HEK293 (cell line): ENCODE measurements around the gene MYO1G.

Experiments
- CTCF ChIA-PET: fragments of 350-600 bp; formaldehyde crosslinking; extraction: SDS; loops from one replicate; lab custom pipeline; 2021; ENCODE audit warnings: antibody characterized with exemption; lab: Yijun Ruan, JAX
- POLR2A ChIA-PET: fragments of 300-600 bp; formaldehyde crosslinking; extraction: SDS; loops from one replicate; lab custom pipeline; 2020; ENCODE audit warnings: antibody characterized with exemption, inconsistent platforms; lab: Yijun Ruan, JAX
- H3K27ac ChIP-seq: fragments of 200-500 bp; sonication (Bioruptor generic); 2 replicates; pipeline ENCODE4 v1.5.1; 2014; ENCODE audit warnings: low read depth, low read length, control low read depth, inconsistent platforms; ENCODE audit errors: extremely low read depth
- H3K36me3 ChIP-seq, 2 experiments: fragments of 200-500 bp in 1 of 2; sonication (Bioruptor generic) in 1 of 2; 1 replicate in 1 of 2; 2 replicates in 1 of 2; pipeline ENCODE4 v1.5.1; 2014 to 2017; ENCODE audit warnings: inconsistent platforms in 2 of 2, low read length in 2 of 2; ENCODE audit not compliant: control insufficient read depth in 2 of 2, insufficient read depth in 1 of 2
- H3K4me1 ChIP-seq: fragments of 200-500 bp; sonication (Bioruptor generic); 2 replicates; pipeline ENCODE4 v1.5.1; 2014; ENCODE audit warnings: mild to moderate bottlenecking, low read length, inconsistent platforms; ENCODE audit not compliant: control insufficient read depth, insufficient read depth
- H3K4me3 ChIP-seq: 2 replicates; pipeline ENCODE4 v1.5.1; 2011; ENCODE audit warnings: low read depth, mild to moderate bottlenecking, control low read depth, low read length, moderate library complexity
- H3K9me3 ChIP-seq: fragments of 200-500 bp; sonication (Bioruptor generic); 2 replicates; pipeline ENCODE4 v1.5.1; 2014; ENCODE audit warnings: low read depth, low read length, inconsistent platforms; ENCODE audit not compliant: control insufficient read depth, insufficient read depth
- KLF1 ChIP-seq: fragments of 450-650 bp; formaldehyde crosslinking; IDR thresholded peaks from 2 replicates; pipeline ENCODE4 v1.5.1; 2016; ENCODE audit warnings: missing biosample characterization, missing genetic modification characterization
- ZFP3 ChIP-seq: fragments of 450-650 bp; formaldehyde crosslinking; IDR thresholded peaks from 2 replicates; pipeline ENCODE4 v1.5.1; 2016; ENCODE audit warnings: low read depth, missing biosample characterization, missing genetic modification characterization
- ZNF138 ChIP-seq: fragments of 450-650 bp; formaldehyde crosslinking; IDR thresholded peaks from 2 replicates; pipeline ENCODE4 v1.5.1; 2016; ENCODE audit warnings: missing biosample characterization, missing genetic modification characterization, borderline replicate concordance
- ZNF266 ChIP-seq: fragments of 450-650 bp; formaldehyde crosslinking; IDR thresholded peaks from 2 replicates; pipeline ENCODE4 v1.5.1; 2016; ENCODE audit warnings: missing biosample characterization, missing genetic modification characterization, low read depth
- ZNF311 ChIP-seq: fragments of 450-650 bp; formaldehyde crosslinking; IDR thresholded peaks from 2 replicates; pipeline ENCODE4 v1.5.1; 2017; ENCODE audit warnings: missing biosample characterization, missing genetic modification characterization, borderline replicate concordance
- ZNF514 ChIP-seq: fragments of 450-650 bp; formaldehyde crosslinking; IDR thresholded peaks from 2 replicates; pipeline ENCODE4 v1.5.1; 2016; ENCODE audit warnings: missing biosample characterization, missing genetic modification characterization
- ZNF571 ChIP-seq: fragments of 450-650 bp; formaldehyde crosslinking; IDR thresholded peaks from 2 replicates; pipeline ENCODE4 v1.5.0; 2017; ENCODE audit warnings: missing biosample characterization, missing genetic modification characterization
- ZNF621 ChIP-seq: fragments of 450-650 bp; formaldehyde crosslinking; IDR thresholded peaks from 2 replicates; pipeline ENCODE4 v1.5.1; 2017; ENCODE audit warnings: missing biosample characterization, missing genetic modification characterization
- ZNF629 ChIP-seq: fragments of 450-650 bp; formaldehyde crosslinking; IDR thresholded peaks from 2 replicates; pipeline ENCODE4 v1.5.1; 2017; ENCODE audit warnings: missing biosample characterization, missing genetic modification characterization
- ZNF654 ChIP-seq: fragments of 450-650 bp; formaldehyde crosslinking; IDR thresholded peaks from 2 replicates; pipeline ENCODE4 v1.5.1; 2016; ENCODE audit warnings: low read depth, missing biosample characterization, missing genetic modification characterization
- ZNF660 ChIP-seq: fragments of 450-650 bp; IDR thresholded peaks from 2 replicates; pipeline ENCODE4 v1.5.1; 2018; ENCODE audit warnings: missing biosample characterization, mild to moderate bottlenecking, missing genetic modification characterization
- TF ChIP-seq, protein P1 (sequence below): fragments of 450-650 bp; formaldehyde crosslinking; IDR thresholded peaks from 2 replicates; pipeline ENCODE4 v1.5.1; 2016; ENCODE audit warnings: missing biosample characterization, missing genetic modification characterization, borderline replicate concordance
- TF ChIP-seq, protein P2 (sequence below): fragments of 450-650 bp; formaldehyde crosslinking; IDR thresholded peaks from 2 replicates; pipeline ENCODE4; 2016; ENCODE audit warnings: missing biosample characterization, missing genetic modification characterization
- TF ChIP-seq, protein P3 (sequence below): fragments of 450-650 bp; formaldehyde crosslinking; IDR thresholded peaks from 2 replicates; pipeline ENCODE4 v1.5.1; 2017; ENCODE audit warnings: missing biosample characterization, missing genetic modification characterization
- TF ChIP-seq, protein P4 (sequence below): fragments of 450-650 bp; formaldehyde crosslinking; IDR thresholded peaks from 2 replicates; pipeline ENCODE4 v1.5.1; 2016; ENCODE audit warnings: missing biosample characterization, missing genetic modification characterization
- TF ChIP-seq, protein P5 (sequence below): fragments of 450-650 bp; formaldehyde crosslinking; IDR thresholded peaks from 2 replicates; pipeline ENCODE4 v1.5.1; 2016; ENCODE audit warnings: missing biosample characterization, missing genetic modification characterization
- TF ChIP-seq, protein P6 (sequence below): fragments of 450-650 bp; formaldehyde crosslinking; IDR thresholded peaks from 2 replicates; pipeline ENCODE4 v1.5.1; 2016; ENCODE audit warnings: missing biosample characterization, missing genetic modification characterization

The MYO1G gene

DNA sequence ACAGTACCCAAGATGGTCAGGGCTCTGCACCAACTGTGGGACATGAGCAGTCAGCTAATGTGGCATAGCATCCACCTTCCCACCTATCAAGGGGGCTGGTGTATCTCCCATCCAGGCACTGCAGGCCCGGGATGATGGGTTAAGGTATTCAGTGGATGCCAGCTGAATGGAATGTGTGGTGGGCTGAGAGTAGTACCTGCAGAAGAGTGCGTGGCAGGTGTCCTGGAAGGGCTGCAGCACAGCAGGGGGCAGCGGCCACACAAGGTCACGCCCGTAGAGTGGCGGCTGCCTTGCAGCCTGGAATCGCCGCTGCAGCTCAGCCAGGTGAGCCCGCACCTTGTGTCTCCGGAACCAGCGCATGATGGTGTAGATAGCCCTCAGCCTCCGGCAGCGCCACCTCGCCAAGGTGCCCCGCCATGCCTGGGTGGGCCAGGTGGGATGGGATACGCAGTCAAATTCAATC lies 13.3 kb downstream of the MYO1G start (continued):
- TF ChIP-seq, protein P1, sequence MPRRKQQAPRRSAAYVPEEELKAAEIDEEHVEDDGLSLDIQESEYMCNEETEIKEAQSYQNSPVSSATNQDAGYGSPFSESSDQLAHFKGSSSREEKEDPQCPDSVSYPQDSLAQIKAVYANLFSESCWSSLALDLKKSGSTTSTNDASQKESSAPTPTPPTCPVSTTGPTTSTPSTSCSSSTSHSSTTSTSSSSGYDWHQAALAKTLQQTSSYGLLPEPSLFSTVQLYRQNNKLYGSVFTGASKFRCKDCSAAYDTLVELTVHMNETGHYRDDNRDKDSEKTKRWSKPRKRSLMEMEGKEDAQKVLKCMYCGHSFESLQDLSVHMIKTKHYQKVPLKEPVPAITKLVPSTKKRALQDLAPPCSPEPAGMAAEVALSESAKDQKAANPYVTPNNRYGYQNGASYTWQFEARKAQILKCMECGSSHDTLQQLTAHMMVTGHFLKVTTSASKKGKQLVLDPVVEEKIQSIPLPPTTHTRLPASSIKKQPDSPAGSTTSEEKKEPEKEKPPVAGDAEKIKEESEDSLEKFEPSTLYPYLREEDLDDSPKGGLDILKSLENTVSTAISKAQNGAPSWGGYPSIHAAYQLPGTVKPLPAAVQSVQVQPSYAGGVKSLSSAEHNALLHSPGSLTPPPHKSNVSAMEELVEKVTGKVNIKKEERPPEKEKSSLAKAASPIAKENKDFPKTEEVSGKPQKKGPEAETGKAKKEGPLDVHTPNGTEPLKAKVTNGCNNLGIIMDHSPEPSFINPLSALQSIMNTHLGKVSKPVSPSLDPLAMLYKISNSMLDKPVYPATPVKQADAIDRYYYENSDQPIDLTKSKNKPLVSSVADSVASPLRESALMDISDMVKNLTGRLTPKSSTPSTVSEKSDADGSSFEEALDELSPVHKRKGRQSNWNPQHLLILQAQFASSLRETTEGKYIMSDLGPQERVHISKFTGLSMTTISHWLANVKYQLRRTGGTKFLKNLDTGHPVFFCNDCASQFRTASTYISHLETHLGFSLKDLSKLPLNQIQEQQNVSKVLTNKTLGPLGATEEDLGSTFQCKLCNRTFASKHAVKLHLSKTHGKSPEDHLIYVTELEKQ, result no peak
- TF ChIP-seq, protein P2, sequence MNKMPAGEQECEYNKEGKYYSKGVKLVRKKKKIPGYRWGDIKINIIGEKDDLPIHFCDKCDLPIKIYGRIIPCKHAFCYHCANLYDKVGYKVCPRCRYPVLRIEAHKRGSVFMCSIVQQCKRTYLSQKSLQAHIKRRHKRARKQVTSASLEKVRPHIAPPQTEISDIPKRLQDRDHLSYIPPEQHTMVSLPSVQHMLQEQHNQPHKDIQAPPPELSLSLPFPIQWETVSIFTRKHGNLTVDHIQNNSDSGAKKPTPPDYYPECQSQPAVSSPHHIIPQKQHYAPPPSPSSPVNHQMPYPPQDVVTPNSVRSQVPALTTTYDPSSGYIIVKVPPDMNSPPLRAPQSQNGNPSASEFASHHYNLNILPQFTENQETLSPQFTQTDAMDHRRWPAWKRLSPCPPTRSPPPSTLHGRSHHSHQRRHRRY (tag by site-specific recombination), result no peak

DNA sequence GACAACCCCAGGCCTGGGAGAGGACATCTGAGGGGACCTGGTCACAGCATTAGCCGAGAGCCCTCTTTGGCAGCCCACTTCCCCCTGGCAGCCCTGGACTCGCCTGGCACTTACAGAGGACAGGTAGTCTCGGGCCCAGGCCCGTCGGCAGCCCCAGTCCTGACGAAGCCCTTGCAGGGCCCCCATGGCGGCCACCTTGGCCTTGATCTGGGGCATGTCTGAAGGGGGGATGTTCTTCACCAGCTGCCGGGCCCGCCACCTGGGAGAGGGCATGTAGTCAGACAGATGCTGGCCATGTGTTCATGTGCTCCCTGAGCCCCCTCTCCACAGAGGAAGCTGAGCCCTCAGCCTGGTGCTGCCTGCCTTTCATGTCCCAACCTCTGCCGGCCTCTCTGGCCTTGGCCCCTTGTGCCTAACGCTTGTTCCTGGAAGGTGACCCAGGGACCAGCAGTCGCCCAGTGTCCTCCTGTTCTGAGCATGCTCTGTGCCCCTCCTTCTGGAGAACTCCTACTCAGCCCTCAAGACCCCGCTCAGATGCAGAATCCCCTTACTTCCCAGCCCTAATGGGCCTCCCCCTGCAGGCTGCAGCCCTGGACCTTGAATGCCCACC lies 13.9 kb downstream of the MYO1G start:
- no peaks in the 10 kb centered on the region for H3K4me1 ChIP-seq
- H3K27ac ChIP-seq, result no peak overlapping the region
- peak; percentile 85 for TF ChIP-seq ZFP3 (tag by site-specific recombination)
- no peak for TF ChIP-seq ZNF629 (tag by site-specific recombination)
- no peaks in the 10 kb centered on the region for H3K9me3 ChIP-seq
- CTCF ChIA-PET, result interaction anchor here (0.6 to 2.9 kb wide), 3 partner anchors 8 to 171 kb away, joined by 3 to 18 read pairs (median 5); no protein-coding TSS in a partner anchor
- no peak overlapping the region for H3K4me3 ChIP-seq
- POLR2A ChIA-PET, result no interaction called here
- no peaks in the 10 kb centered on the region for H3K36me3 ChIP-seq

DNA sequence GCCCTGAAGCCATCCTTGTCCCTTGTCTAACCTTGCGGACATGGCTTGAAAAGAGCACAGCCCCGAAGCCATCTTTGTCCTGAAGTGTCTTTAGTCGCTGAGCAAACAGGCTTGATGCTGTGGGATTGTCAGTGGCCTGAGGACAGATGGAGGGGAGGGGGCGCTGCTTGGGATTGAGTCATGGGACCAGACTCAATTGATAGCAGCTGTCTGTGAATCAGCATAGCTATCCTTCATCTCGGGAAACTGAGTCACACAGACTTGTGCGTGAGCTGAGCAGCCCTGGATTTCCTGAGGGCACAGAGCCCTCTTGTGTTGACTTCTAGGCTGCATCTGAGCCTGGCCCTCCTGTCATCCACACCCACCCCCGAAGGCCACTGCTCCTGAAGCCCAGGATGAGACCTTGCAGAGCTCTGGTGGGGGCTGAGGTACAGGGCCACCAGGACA lies 14.4 kb downstream of the MYO1G start:
- CTCF ChIA-PET, result interaction anchor here (0.6 to 2.9 kb wide), 6 partner anchors 9 to 1327 kb away, joined by 3 to 18 read pairs (median 4); no protein-coding TSS in a partner anchor
- Histone ChIP-seq H3K27ac (no peak overlapping the region), H3K4me1 (no peaks in the 10 kb centered on the region), H3K9me3 (no peaks in the 10 kb centered on the region), H3K4me3 (no peak overlapping the region), H3K36me3 (no peaks in the 10 kb centered on the region)
- POLR2A ChIA-PET, result no interaction called here
- TF ChIP-seq, protein P3, sequence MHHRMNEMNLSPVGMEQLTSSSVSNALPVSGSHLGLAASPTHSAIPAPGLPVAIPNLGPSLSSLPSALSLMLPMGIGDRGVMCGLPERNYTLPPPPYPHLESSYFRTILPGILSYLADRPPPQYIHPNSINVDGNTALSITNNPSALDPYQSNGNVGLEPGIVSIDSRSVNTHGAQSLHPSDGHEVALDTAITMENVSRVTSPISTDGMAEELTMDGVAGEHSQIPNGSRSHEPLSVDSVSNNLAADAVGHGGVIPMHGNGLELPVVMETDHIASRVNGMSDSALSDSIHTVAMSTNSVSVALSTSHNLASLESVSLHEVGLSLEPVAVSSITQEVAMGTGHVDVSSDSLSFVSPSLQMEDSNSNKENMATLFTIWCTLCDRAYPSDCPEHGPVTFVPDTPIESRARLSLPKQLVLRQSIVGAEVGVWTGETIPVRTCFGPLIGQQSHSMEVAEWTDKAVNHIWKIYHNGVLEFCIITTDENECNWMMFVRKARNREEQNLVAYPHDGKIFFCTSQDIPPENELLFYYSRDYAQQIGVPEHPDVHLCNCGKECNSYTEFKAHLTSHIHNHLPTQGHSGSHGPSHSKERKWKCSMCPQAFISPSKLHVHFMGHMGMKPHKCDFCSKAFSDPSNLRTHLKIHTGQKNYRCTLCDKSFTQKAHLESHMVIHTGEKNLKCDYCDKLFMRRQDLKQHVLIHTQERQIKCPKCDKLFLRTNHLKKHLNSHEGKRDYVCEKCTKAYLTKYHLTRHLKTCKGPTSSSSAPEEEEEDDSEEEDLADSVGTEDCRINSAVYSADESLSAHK (tag by site-specific recombination), result no peak
- TF ChIP-seq ZNF654 (tag by site-specific recombination), result peak; percentile 21; the same call in 1 of the 2 replicates
- TF ChIP-seq, protein P4, sequence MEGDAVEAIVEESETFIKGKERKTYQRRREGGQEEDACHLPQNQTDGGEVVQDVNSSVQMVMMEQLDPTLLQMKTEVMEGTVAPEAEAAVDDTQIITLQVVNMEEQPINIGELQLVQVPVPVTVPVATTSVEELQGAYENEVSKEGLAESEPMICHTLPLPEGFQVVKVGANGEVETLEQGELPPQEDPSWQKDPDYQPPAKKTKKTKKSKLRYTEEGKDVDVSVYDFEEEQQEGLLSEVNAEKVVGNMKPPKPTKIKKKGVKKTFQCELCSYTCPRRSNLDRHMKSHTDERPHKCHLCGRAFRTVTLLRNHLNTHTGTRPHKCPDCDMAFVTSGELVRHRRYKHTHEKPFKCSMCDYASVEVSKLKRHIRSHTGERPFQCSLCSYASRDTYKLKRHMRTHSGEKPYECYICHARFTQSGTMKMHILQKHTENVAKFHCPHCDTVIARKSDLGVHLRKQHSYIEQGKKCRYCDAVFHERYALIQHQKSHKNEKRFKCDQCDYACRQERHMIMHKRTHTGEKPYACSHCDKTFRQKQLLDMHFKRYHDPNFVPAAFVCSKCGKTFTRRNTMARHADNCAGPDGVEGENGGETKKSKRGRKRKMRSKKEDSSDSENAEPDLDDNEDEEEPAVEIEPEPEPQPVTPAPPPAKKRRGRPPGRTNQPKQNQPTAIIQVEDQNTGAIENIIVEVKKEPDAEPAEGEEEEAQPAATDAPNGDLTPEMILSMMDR, result peak; percentile 28; the same call in 1 of the 2 replicates
- TF ChIP-seq ZNF514 (tag by site-specific recombination), result no peak
- no peak for TF ChIP-seq ZNF571
- TF ChIP-seq, protein P5, sequence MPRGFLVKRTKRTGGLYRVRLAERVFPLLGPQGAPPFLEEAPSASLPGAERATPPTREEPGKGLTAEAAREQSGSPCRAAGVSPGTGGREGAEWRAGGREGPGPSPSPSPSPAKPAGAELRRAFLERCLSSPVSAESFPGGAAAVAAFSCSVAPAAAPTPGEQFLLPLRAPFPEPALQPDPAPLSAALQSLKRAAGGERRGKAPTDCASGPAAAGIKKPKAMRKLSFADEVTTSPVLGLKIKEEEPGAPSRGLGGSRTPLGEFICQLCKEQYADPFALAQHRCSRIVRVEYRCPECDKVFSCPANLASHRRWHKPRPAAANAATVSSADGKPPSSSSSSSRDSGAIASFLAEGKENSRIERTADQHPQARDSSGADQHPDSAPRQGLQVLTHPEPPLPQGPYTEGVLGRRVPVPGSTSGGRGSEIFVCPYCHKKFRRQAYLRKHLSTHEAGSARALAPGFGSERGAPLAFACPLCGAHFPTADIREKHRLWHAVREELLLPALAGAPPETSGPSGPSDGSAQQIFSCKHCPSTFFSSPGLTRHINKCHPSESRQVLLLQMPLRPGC, result no peak
- no peak for TF ChIP-seq ZNF266 (tag by site-specific recombination)
- TF ChIP-seq ZNF660 (tag by site-specific recombination), result no peak
- TF ChIP-seq KLF1 (tag by site-specific recombination), result no peak
- TF ChIP-seq, protein P6, sequence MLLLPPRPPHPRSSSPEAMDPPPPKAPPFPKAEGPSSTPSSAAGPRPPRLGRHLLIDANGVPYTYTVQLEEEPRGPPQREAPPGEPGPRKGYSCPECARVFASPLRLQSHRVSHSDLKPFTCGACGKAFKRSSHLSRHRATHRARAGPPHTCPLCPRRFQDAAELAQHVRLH (tag by site-specific recombination), result no peak
- TF ChIP-seq ZNF621 (tag by site-specific recombination), result no peak
- TF ChIP-seq ZNF311 (tag by site-specific recombination), result no peak
- TF ChIP-seq ZNF138 (tag by site-specific recombination), result no peak
